HG03097 (cell line): Measurements from ENCODE around the gene HIC1.
A peak's percentile ranks its signal among the peaks of the same experiment; 100 is the strongest.

ENCODE experiments used
- ATAC-seq: cut with Tn5 transposase; IDR thresholded peaks from one replicate; pipeline ENCODE4 v1.9.1; 2021; ENCODE audit not compliant: unreplicated experiment, low FRiP score

The HIC1 gene

GRCh38 chr17:2043785-2044184 lies 11.1 kb upstream of the HIC1 start:
- ATAC-seq = no peak

GRCh38 chr17:2044263-2044894 lies 10.5 kb upstream of the HIC1 start:
- no peak for ATAC-seq

GRCh38 chr17:2047590-2047989 lies 7.3 kb upstream of the HIC1 start:
- ATAC-seq = no peak

- ATAC-seq = no peak
Measured at GRCh38 chr17:2048805-2049204, 6.1 kb upstream of the HIC1 start.

GRCh38 chr17:2049333-2050299 lies 5.3 kb upstream of the HIC1 start:
- peak; percentile 51 for ATAC-seq

- ATAC-seq = no peak
Measured at GRCh38 chr17:2050300-2051060, 4.4 kb upstream of the HIC1 start.

- no peak for ATAC-seq
Measured at GRCh38 chr17:2051061-2051932, 3.6 kb upstream of the HIC1 start.

- no peak for ATAC-seq
Measured at GRCh38 chr17:2051933-2052559, 2.9 kb upstream of the HIC1 start.

GRCh38 chr17:2053380-2054261 lies 1.3 kb upstream of the HIC1 start:
- no peak for ATAC-seq

- ATAC-seq = no peak
Measured at GRCh38 chr17:2054262-2054511, 716 bp upstream of the HIC1 start.

GRCh38 chr17:2055292-2056205 lies 646 bp downstream of the HIC1 start:
- no peak for ATAC-seq

GRCh38 chr17:2056206-2057174 lies 1.6 kb downstream of the HIC1 start:
- ATAC-seq = no peak

- no peak for ATAC-seq
Measured at GRCh38 chr17:2057175-2057759, 2.4 kb downstream of the HIC1 start.

- no peak for ATAC-seq
Measured at GRCh38 chr17:2057760-2058585, 3.1 kb downstream of the HIC1 start.

GRCh38 chr17:2058586-2059546 lies 4.0 kb downstream of the HIC1 start:
- ATAC-seq = no peak
